ENCODE measurements around the gene SSR1.

- TF ChIP-seq GATA3 (IDR thresholded peaks at IDR 0.05; ENCODE audit: low read depth, low read length), result no peak
- TF ChIP-seq GATA2 (IDR thresholded peaks at IDR 0.05; ENCODE audit: low read depth, low read length), result no peak
Measured at GRCh38 chr6:7240351-7240750, 72.6 kb downstream of the SSR1 start.
